Type B pancreatic cell (in vitro differentiated cells): ENCODE results near the gene ZNF785. TPM values are rescaled to one million over a fixed set of nuclear protein-coding genes. Genes with fewer than 3 reads are reported as not detected.
"Not testable (repeated sequence)": the region's sequence is repeated elsewhere in the genome, so short reads cannot be mapped to it uniquely, and the experiment has no call there.

Experiments used
- DNase-seq: peaks from one replicate; pipeline ENCODE4 v3.0.0; 2021; ENCODE audit warnings: mixed read lengths; ENCODE audit not compliant: unreplicated experiment; ENCODE audit errors: extremely low spot score
- H3K27ac Mint-ChIP-seq: 2 replicates; pipeline ENCODE4 v1.8.0; 2021; ENCODE audit warnings: mild to moderate bottlenecking, mixed read lengths
- H3K27me3 Mint-ChIP-seq: 2 replicates; pipeline ENCODE4 v1.8.0; 2021; ENCODE audit warnings: mixed read lengths
- H3K36me3 Mint-ChIP-seq: 2 replicates; pipeline ENCODE4 v1.8.0; 2021; ENCODE audit warnings: mixed read lengths
- H3K4me1 Mint-ChIP-seq: one replicate; pipeline ENCODE4 v1.8.0; 2021; ENCODE audit warnings: mixed read lengths; ENCODE audit not compliant: unreplicated experiment
- H3K4me3 Mint-ChIP-seq: 2 replicates; pipeline ENCODE4 v1.8.0; 2021; ENCODE audit warnings: mild to moderate bottlenecking, mixed read lengths
- H3K9me3 Mint-ChIP-seq: 2 replicates; pipeline ENCODE4 v1.8.0; 2021; ENCODE audit warnings: mixed read lengths
- CTCF ChIP-seq: fragments of 200-600 bp; sonication (generic); conservative IDR thresholded peaks from 2 replicates; pipeline ENCODE4 v1.5.0; 2021; ENCODE audit warnings: antibody characterized with exemption, mild to moderate bottlenecking
- long read RNA-seq: library from polyadenylated mRNA; unstranded; transcript quantifications from one replicate; pipeline ENCODE4 v2.0.0, GENCODE V29; 2020
- total RNA-seq: library from RNA; stranded (reverse); gene quantifications from 2 replicates; pipeline ENCODE4 v1.2.1, GENCODE V29; 2021; ENCODE audit warnings: low replicate concordance

The ZNF785 gene
- total RNA-seq = 22.4 and 29.1 TPM in 2 replicates
- long read RNA-seq = 0 reads

GRCh38 chr16:30585400-30586191, at the start of gene ZNF785:
Gene ZNF785 (minus strand): TSS chr16:30585697. CDS start chr16:30585611, 86 bp downstream.
- peak; percentile 93 for DNase-seq
- Mint-ChIP-seq H3K36me3 (peaks cover 16% of the 10 kb centered on the region), H3K4me1 (peaks cover 16% of the 10 kb centered on the region), H3K27me3 (no peaks in the 10 kb centered on the region), H3K27ac (peak within 1 kb of the TSS; percentile 91), H3K4me3 (peak within 1 kb of the TSS; percentile 95), H3K9me3 (peaks cover 4% of the 10 kb centered on the region)
- peak; percentile 20 for TF ChIP-seq CTCF

- Mint-ChIP-seq H3K27ac (peak overlapping the region; percentile 94), H3K4me1 (peaks cover 17% of the 10 kb centered on the region), H3K9me3 (no peaks in the 10 kb centered on the region), H3K36me3 (no peaks in the 10 kb centered on the region), H3K27me3 (no peaks in the 10 kb centered on the region), H3K4me3 (peak overlapping the region; percentile 92)
- no peak for TF ChIP-seq CTCF
- DNase-seq = no peak
Observed at GRCh38 chr16:30633526-30633925, 48.0 kb upstream of the ZNF785 start.

GRCh38 chr16:30632454-30632853, 47.0 kb upstream of the ZNF785 start:
- not testable (repeated sequence) for H3K9me3 Mint-ChIP-seq

GRCh38 chr16:30628628-30629540, 43.4 kb upstream of the ZNF785 start:
- H3K27ac Mint-ChIP-seq = peak overlapping the region; percentile 36
- no peaks in the 10 kb centered on the region for H3K9me3 Mint-ChIP-seq
- no peaks in the 10 kb centered on the region for H3K36me3 Mint-ChIP-seq
- H3K4me1 Mint-ChIP-seq = peaks cover 6% of the 10 kb centered on the region
- DNase-seq = peak; percentile 89
- peak overlapping the region; percentile 26 for H3K4me3 Mint-ChIP-seq
- H3K27me3 Mint-ChIP-seq = no peaks in the 10 kb centered on the region
- TF ChIP-seq CTCF = peak; percentile 90

More at GRCh38 chr16:30632454-30632853, 47.0 kb upstream of the ZNF785 start:
- H3K27ac Mint-ChIP-seq, DNase-seq, H3K4me3 Mint-ChIP-seq, H3K36me3 Mint-ChIP-seq, H3K27me3 Mint-ChIP-seq: not testable (repeated sequence)
- H3K4me1 Mint-ChIP-seq = peaks cover 17% of the 10 kb centered on the region

GRCh38 chr16:30626236-30626635, 40.7 kb upstream of the ZNF785 start:
- Mint-ChIP-seq H3K4me1 (peaks cover 16% of the 10 kb centered on the region), H3K27ac (no peak overlapping the region), H3K36me3 (no peaks in the 10 kb centered on the region), H3K4me3 (no peak overlapping the region), H3K27me3 (no peaks in the 10 kb centered on the region), H3K9me3 (peaks cover 4% of the 10 kb centered on the region)
- DNase-seq = no peak
- TF ChIP-seq CTCF = no peak
